ENCODE results near the gene MMP1.

Gene MMP1

GRCh38 chr11:102799681-102800340 is 1.9 kb upstream of the MMP1 start:
- H3K27ac ChIP-seq (ENCODE audit: low read depth, low read length), result no peak overlapping the region

GRCh38 chr11:102794382-102794781 is 3.6 kb downstream of the MMP1 start:
- no peaks in the 10 kb centered on the region for H3K36me3 ChIP-seq (ENCODE audit: control insufficient read depth, insufficient read depth, low read length)
- no peaks in the 10 kb centered on the region for H3K4me1 ChIP-seq (ENCODE audit: control insufficient read depth, insufficient read depth, low read length)
- H3K27ac ChIP-seq (ENCODE audit: low read depth, low read length), result no peak overlapping the region
- H3K4me3 ChIP-seq (ENCODE audit: low read length), result no peak overlapping the region
- H3K9ac ChIP-seq (ENCODE audit: low read length), result no peak overlapping the region
- no peaks in the 10 kb centered on the region for H3K27me3 ChIP-seq (ENCODE audit: control insufficient read depth, insufficient read depth, low read length)

More at GRCh38 chr11:102799681-102800340, 1.9 kb upstream of the MMP1 start:
- Histone ChIP-seq H3K4me3 (ENCODE audit: low read length) (no peak overlapping the region), H3K4me1 (ENCODE audit: control insufficient read depth, insufficient read depth, low read length) (no peaks in the 10 kb centered on the region), H3K36me3 (ENCODE audit: control insufficient read depth, insufficient read depth, low read length) (no peaks in the 10 kb centered on the region), H3K9ac (ENCODE audit: low read length) (no peak overlapping the region), H3K27me3 (ENCODE audit: control insufficient read depth, insufficient read depth, low read length) (no peaks in the 10 kb centered on the region)

DNA sequence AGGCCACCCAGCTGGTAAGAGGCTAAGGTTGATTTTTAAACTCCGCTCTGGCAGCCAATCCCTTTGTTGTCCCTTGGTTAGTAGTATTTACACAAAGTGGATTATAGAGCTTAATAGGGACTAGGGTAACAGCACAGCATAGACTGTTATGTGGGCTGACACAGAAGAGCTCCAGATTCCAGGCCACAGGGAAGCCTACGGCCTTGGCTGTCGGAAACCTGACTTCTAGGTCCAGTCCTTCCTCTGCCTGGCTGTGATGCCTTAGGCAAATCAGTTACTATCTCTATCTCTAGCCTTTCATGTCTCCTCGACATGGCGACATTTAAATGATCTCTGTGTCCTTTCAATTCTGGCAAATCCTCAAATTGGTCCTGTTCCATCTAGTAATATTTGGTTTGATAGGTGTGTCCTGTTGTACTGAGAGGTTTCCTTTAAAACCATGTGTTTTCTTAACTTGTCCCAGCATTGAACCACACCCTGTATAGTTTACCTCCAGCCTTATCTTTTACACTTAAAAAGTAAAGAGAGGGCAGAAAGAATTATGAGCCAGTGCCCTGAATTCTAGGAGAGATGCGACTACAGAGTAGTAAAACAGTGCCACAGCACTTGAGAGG is 4.2 kb downstream of the MMP1 start:
- Histone ChIP-seq H3K36me3 (ENCODE audit: control insufficient read depth, insufficient read depth, low read length) (no peaks in the 10 kb centered on the region), H3K9ac (ENCODE audit: low read length) (no peak overlapping the region), H3K4me1 (ENCODE audit: control insufficient read depth, insufficient read depth, low read length) (no peaks in the 10 kb centered on the region), H3K27ac (ENCODE audit: low read depth, low read length) (no peak overlapping the region), H3K27me3 (ENCODE audit: control insufficient read depth, insufficient read depth, low read length) (no peaks in the 10 kb centered on the region), H3K4me3 (ENCODE audit: low read length) (no peak overlapping the region)

- Histone ChIP-seq H3K4me1 (ENCODE audit: control insufficient read depth, insufficient read depth, low read length) (no peaks in the 10 kb centered on the region), H3K36me3 (ENCODE audit: control insufficient read depth, insufficient read depth, low read length) (no peaks in the 10 kb centered on the region), H3K27ac (ENCODE audit: low read depth, low read length) (no peak overlapping the region)
These were observed 5.4 kb downstream of the MMP1 start for GRCh38 chr11:102792604-102793003.

GRCh38 chr11:102791271-102792036 is 6.5 kb downstream of the MMP1 start:
- no peak overlapping the region for H3K27ac ChIP-seq (ENCODE audit: low read depth, low read length)
- no peaks in the 10 kb centered on the region for H3K36me3 ChIP-seq (ENCODE audit: control insufficient read depth, insufficient read depth, low read length)
- H3K4me3 ChIP-seq (ENCODE audit: low read length), result no peak overlapping the region
- H3K4me1 ChIP-seq (ENCODE audit: control insufficient read depth, insufficient read depth, low read length), result no peaks in the 10 kb centered on the region
- no peak overlapping the region for H3K9ac ChIP-seq (ENCODE audit: low read length)
- H3K27me3 ChIP-seq (ENCODE audit: control insufficient read depth, insufficient read depth, low read length), result no peaks in the 10 kb centered on the region

More at GRCh38 chr11:102792604-102793003, 5.4 kb downstream of the MMP1 start:
- Histone ChIP-seq H3K9ac (ENCODE audit: low read length) (no peak overlapping the region), H3K27me3 (ENCODE audit: control insufficient read depth, insufficient read depth, low read length) (no peaks in the 10 kb centered on the region), H3K4me3 (ENCODE audit: low read length) (no peak overlapping the region)

- H3K27ac ChIP-seq (ENCODE audit: low read depth, low read length), result no peak overlapping the region
- H3K4me1 ChIP-seq (ENCODE audit: control insufficient read depth, insufficient read depth, low read length), result no peaks in the 10 kb centered on the region
- no peaks in the 10 kb centered on the region for H3K27me3 ChIP-seq (ENCODE audit: control insufficient read depth, insufficient read depth, low read length)
- H3K9ac ChIP-seq (ENCODE audit: low read length), result no peak overlapping the region
- H3K36me3 ChIP-seq (ENCODE audit: control insufficient read depth, insufficient read depth, low read length), result no peaks in the 10 kb centered on the region
- H3K4me3 ChIP-seq (ENCODE audit: low read length), result no peak overlapping the region
These were observed 9.5 kb downstream of the MMP1 start for GRCh38 chr11:102788334-102788995.

GRCh38 chr11:102784380-102784779 is 13.6 kb downstream of the MMP1 start:
- Histone ChIP-seq H3K4me1 (ENCODE audit: control insufficient read depth, insufficient read depth, low read length) (no peaks in the 10 kb centered on the region), H3K36me3 (ENCODE audit: control insufficient read depth, insufficient read depth, low read length) (no peaks in the 10 kb centered on the region), H3K9ac (ENCODE audit: low read length) (no peak overlapping the region), H3K27ac (ENCODE audit: low read depth, low read length) (no peak overlapping the region), H3K4me3 (ENCODE audit: low read length) (no peak overlapping the region), H3K27me3 (ENCODE audit: control insufficient read depth, insufficient read depth, low read length) (no peaks in the 10 kb centered on the region)

- Histone ChIP-seq H3K9ac (ENCODE audit: low read length) (no peak overlapping the region), H3K4me3 (ENCODE audit: low read length) (no peak overlapping the region), H3K4me1 (ENCODE audit: control insufficient read depth, insufficient read depth, low read length) (no peaks in the 10 kb centered on the region), H3K36me3 (ENCODE audit: control insufficient read depth, insufficient read depth, low read length) (no peaks in the 10 kb centered on the region), H3K27me3 (ENCODE audit: control insufficient read depth, insufficient read depth, low read length) (no peaks in the 10 kb centered on the region), H3K27ac (ENCODE audit: low read depth, low read length) (no peak overlapping the region)
These were observed 14.2 kb downstream of the MMP1 start for GRCh38 chr11:102783720-102784119.

GRCh38 chr11:102783016-102783415 is 14.9 kb downstream of the MMP1 start:
- H3K36me3 ChIP-seq (ENCODE audit: control insufficient read depth, insufficient read depth, low read length), result no peaks in the 10 kb centered on the region
- no peak overlapping the region for H3K9ac ChIP-seq (ENCODE audit: low read length)
- no peak overlapping the region for H3K4me3 ChIP-seq (ENCODE audit: low read length)

GRCh38 chr11:102781676-102782075 is 16.3 kb downstream of the MMP1 start:
- H3K4me1 ChIP-seq (ENCODE audit: control insufficient read depth, insufficient read depth, low read length), result no peaks in the 10 kb centered on the region
- no peak overlapping the region for H3K9ac ChIP-seq (ENCODE audit: low read length)
- H3K36me3 ChIP-seq (ENCODE audit: control insufficient read depth, insufficient read depth, low read length), result no peaks in the 10 kb centered on the region
- H3K4me3 ChIP-seq (ENCODE audit: low read length), result no peak overlapping the region
- no peak overlapping the region for H3K27ac ChIP-seq (ENCODE audit: low read depth, low read length)
- H3K27me3 ChIP-seq (ENCODE audit: control insufficient read depth, insufficient read depth, low read length), result no peaks in the 10 kb centered on the region

More at GRCh38 chr11:102783016-102783415, 14.9 kb downstream of the MMP1 start:
- Histone ChIP-seq H3K4me1 (ENCODE audit: control insufficient read depth, insufficient read depth, low read length) (no peaks in the 10 kb centered on the region), H3K27ac (ENCODE audit: low read depth, low read length) (no peak overlapping the region), H3K27me3 (ENCODE audit: control insufficient read depth, insufficient read depth, low read length) (no peaks in the 10 kb centered on the region)

DNA sequence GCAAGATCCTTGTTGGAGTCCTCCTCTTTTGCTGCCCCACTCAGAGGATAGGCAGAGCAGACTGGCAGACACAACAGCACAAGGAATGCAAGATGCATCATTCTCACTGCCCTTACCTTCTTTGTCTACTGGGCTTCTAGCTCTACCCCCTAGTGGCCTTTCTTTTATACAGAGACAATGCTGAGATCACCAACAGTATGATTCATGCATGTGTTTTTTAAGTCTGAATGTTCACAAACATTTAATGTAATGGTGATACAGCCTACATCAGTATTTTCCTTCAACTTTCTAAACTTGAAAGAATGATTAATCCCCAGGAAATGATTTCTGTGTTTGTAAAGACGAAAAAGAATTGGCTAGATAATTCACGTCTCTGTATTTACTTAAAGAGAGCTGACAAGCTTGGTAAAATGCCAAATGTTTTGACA is 17.5 kb downstream of the MMP1 start, which contains the start of gene MMP10:
Gene MMP10, minus strand, starts transcription at position 138 of the 428 bp plus-strand sequence. Its CDS starts 37 bp downstream, at position 101.
- Histone ChIP-seq H3K4me1 (ENCODE audit: control insufficient read depth, insufficient read depth, low read length) (no peaks in the 10 kb centered on the region), H3K4me3 (ENCODE audit: low read length) (no peak within 1 kb of the TSS), H3K27ac (ENCODE audit: low read depth, low read length) (no peak within 1 kb of the TSS), H3K27me3 (ENCODE audit: control insufficient read depth, insufficient read depth, low read length) (no peaks in the 10 kb centered on the region), H3K9ac (ENCODE audit: low read length) (no peak within 1 kb of the TSS), H3K36me3 (ENCODE audit: control insufficient read depth, insufficient read depth, low read length) (no peaks in the 10 kb centered on the region)

GRCh38 chr11:102776454-102776853 is 21.5 kb downstream of the MMP1 start:
- no peaks in the 10 kb centered on the region for H3K4me1 ChIP-seq (ENCODE audit: control insufficient read depth, insufficient read depth, low read length)
- H3K27ac ChIP-seq (ENCODE audit: low read depth, low read length), result no peak overlapping the region
- H3K36me3 ChIP-seq (ENCODE audit: control insufficient read depth, insufficient read depth, low read length), result no peaks in the 10 kb centered on the region
- H3K27me3 ChIP-seq (ENCODE audit: control insufficient read depth, insufficient read depth, low read length), result no peaks in the 10 kb centered on the region
- H3K9ac ChIP-seq (ENCODE audit: low read length), result no peak overlapping the region
- H3K4me3 ChIP-seq (ENCODE audit: low read length), result no peak overlapping the region

Data from rectal smooth muscle tissue (tissue), 1 donor.